OCI-LY7 (cell line): ENCODE results near the gene HOXB6.

Experiments
- EZH2phosphoT487 ChIP-seq: fragments of 200-600 bp; sonication (generic); IDR thresholded peaks from 2 replicates; pipeline ENCODE4 v1.6.1; 2018; ENCODE audit warnings: low read depth, borderline replicate concordance, mild to moderate bottlenecking, mixed run types, antibody characterized with exemption, low read length, moderate library complexity, mixed read lengths
- TF ChIP-seq, protein P1 (sequence below): fragments of 200-600 bp; sonication (generic); conservative IDR thresholded peaks from 2 replicates; pipeline ENCODE4 v1.5.1; 2014; ENCODE audit warnings: mild to moderate bottlenecking, antibody characterized with exemption, low read length, moderate library complexity, mixed read lengths

DNA sequence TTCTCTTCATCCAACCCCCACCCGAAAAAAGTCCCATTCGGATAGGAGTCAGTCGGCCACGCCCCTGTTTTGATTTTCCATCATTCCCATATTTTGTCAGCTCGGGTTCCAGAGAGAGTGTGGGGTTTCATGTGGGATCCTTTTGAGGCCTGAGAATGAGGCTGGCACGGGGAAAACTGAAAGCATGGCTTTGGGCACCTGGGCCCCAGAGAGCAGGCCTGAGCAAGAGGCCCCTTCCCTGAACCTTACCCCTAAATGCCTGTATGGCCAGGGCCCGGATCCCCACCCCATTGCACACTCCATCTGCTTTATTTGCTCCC, 22.1 kb downstream of the HOXB6 start:
- TF ChIP-seq, protein P1, sequence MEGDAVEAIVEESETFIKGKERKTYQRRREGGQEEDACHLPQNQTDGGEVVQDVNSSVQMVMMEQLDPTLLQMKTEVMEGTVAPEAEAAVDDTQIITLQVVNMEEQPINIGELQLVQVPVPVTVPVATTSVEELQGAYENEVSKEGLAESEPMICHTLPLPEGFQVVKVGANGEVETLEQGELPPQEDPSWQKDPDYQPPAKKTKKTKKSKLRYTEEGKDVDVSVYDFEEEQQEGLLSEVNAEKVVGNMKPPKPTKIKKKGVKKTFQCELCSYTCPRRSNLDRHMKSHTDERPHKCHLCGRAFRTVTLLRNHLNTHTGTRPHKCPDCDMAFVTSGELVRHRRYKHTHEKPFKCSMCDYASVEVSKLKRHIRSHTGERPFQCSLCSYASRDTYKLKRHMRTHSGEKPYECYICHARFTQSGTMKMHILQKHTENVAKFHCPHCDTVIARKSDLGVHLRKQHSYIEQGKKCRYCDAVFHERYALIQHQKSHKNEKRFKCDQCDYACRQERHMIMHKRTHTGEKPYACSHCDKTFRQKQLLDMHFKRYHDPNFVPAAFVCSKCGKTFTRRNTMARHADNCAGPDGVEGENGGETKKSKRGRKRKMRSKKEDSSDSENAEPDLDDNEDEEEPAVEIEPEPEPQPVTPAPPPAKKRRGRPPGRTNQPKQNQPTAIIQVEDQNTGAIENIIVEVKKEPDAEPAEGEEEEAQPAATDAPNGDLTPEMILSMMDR, result no peak
- no peak for TF ChIP-seq EZH2phosphoT487
